ENCODE data around the gene OR10D3.

Gene OR10D3

DNA sequence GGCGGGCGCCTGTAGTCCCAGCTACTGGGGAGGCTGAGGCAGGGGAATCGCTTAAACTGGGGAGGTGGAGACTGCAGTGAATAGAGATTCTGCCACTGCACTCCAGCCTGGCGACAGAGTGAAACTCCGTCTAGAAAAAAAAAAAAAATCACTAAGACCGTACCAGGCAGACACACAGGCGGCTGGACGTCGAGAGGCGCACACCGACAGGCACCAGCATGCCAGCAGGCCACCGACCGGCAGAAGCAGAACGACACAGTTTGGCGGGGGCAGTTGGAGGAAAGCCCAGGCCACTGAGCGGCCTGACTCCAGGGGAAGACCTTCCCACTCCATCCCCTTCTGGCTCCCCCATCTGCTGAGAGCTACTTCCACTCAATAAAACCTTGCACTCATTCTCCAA is 17.5 kb downstream of the OR10D3 start:
- TF ChIP-seq, protein P1, sequence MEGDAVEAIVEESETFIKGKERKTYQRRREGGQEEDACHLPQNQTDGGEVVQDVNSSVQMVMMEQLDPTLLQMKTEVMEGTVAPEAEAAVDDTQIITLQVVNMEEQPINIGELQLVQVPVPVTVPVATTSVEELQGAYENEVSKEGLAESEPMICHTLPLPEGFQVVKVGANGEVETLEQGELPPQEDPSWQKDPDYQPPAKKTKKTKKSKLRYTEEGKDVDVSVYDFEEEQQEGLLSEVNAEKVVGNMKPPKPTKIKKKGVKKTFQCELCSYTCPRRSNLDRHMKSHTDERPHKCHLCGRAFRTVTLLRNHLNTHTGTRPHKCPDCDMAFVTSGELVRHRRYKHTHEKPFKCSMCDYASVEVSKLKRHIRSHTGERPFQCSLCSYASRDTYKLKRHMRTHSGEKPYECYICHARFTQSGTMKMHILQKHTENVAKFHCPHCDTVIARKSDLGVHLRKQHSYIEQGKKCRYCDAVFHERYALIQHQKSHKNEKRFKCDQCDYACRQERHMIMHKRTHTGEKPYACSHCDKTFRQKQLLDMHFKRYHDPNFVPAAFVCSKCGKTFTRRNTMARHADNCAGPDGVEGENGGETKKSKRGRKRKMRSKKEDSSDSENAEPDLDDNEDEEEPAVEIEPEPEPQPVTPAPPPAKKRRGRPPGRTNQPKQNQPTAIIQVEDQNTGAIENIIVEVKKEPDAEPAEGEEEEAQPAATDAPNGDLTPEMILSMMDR (IDR thresholded peaks at IDR 0.05; ENCODE audit: poor library complexity, severe bottlenecking), result no peak
- H3K27me3 ChIP-seq (ENCODE audit: insufficient read depth, poor library complexity, severe bottlenecking), result no peaks in the 10 kb centered on the region
- no peak for DNase-seq (ENCODE audit: low spot score)
- no peak overlapping the region for H3K27ac ChIP-seq (ENCODE audit: poor library complexity, severe bottlenecking)
- no peaks in the 10 kb centered on the region for H3K9me3 ChIP-seq (ENCODE audit: severe bottlenecking)
- no peaks in the 10 kb centered on the region for H3K4me1 ChIP-seq (ENCODE audit: insufficient read depth, poor library complexity, severe bottlenecking)
- no peak overlapping the region for H3K4me3 ChIP-seq (ENCODE audit: severe bottlenecking)
- H3K36me3 ChIP-seq (ENCODE audit: low read depth), result no peaks in the 10 kb centered on the region
- ATAC-seq (ENCODE audit: low read depth), result no peak

DNA sequence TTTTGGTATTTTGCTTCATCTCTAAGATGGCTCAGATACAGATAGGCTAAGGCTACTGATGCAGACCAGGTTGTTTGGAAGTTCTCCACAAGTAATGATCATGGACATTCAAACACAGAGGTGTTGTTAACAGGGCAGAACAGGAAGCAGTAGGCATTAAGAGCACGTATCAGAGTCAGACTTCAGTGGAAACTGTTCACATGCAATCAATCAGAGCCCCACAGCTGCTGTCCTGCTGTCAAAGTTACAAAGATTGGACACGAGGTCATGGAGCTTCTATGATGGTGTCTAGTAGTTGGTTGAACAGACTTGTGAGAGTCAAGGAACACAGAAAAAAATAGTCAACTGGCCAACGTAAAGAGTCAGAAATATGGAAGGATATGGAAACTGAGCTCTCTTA is 19.8 kb downstream of the OR10D3 start:
- Histone ChIP-seq H3K27me3 (ENCODE audit: insufficient read depth, poor library complexity, severe bottlenecking) (no peaks in the 10 kb centered on the region), H3K4me3 (ENCODE audit: severe bottlenecking) (no peak overlapping the region), H3K27ac (ENCODE audit: poor library complexity, severe bottlenecking) (no peak overlapping the region), H3K36me3 (ENCODE audit: low read depth) (no peaks in the 10 kb centered on the region), H3K9me3 (ENCODE audit: severe bottlenecking) (no peaks in the 10 kb centered on the region), H3K4me1 (ENCODE audit: insufficient read depth, poor library complexity, severe bottlenecking) (no peaks in the 10 kb centered on the region)
- TF ChIP-seq, protein P1 (IDR thresholded peaks at IDR 0.05; ENCODE audit: poor library complexity, severe bottlenecking), result no peak
- no peak for DNase-seq (ENCODE audit: low spot score)
- ATAC-seq (ENCODE audit: low read depth), result no peak

DNA sequence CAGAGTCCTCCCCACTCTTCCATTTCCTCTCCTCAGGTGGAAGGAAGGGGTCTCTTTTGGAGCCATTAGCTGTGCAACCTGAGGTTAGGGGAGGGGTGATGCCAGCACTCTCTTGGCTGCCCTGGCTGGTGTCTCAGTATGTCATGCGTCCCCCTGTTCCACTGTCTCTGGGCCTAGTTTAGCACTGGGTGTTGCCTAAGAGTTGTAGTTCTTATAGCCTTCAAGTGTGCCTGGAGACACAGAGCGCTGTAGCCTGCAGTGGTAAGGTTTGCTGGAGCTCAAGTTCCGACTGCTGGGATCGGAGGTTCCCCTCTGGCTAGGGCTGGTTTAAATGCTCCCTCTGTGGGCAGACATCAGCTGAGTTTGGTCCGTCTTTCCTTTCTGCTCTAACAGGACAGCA is 20.9 kb downstream of the OR10D3 start:
- ATAC-seq (ENCODE audit: low read depth), result no peak

DNA sequence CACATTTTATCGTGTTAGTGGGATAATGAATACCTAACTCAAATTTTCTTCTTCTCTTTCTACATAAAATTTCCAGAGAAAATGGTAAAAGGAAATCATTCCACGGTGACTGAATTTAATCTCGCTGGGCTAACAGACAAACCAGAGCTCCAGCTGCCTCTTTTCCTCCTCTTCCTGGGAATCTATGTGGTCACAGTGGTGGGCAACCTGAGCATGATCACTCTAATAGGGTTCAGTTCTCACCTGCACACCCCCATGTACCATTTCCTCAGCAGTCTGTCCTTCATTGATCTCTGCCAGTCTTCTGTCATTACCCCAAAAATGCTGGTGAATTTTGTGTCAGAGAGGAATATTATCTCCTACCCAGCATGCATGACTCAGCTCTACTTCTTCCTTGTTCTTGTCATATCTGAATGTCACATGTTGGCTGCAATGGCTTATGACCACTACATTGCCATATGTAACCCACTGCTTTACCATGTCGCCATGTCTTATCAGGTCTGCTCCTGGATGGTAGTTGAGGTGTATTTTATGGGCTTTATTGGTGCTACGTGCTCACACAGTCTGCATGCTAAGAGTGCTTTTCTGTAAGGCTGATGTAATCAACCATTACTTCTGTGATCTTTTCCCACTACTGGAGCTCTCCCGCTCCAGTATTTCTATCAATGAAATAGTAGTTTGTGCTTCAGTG is 24.1 kb downstream of the OR10D3 start:
- ATAC-seq (ENCODE audit: low read depth), result no peak
- TF ChIP-seq, protein P1 (IDR thresholded peaks at IDR 0.05; ENCODE audit: poor library complexity, severe bottlenecking), result no peak
- DNase-seq (ENCODE audit: low spot score), result no peak

More for the DNA sequence above, 20.9 kb downstream of the OR10D3 start:
- no peak for DNase-seq (ENCODE audit: low spot score)
- TF ChIP-seq, protein P1 (IDR thresholded peaks at IDR 0.05; ENCODE audit: poor library complexity, severe bottlenecking), result no peak
- Histone ChIP-seq H3K27me3 (ENCODE audit: insufficient read depth, poor library complexity, severe bottlenecking) (no peaks in the 10 kb centered on the region), H3K36me3 (ENCODE audit: low read depth) (no peaks in the 10 kb centered on the region), H3K9me3 (ENCODE audit: severe bottlenecking) (no peaks in the 10 kb centered on the region), H3K27ac (ENCODE audit: poor library complexity, severe bottlenecking) (no peak overlapping the region), H3K4me1 (ENCODE audit: insufficient read depth, poor library complexity, severe bottlenecking) (no peaks in the 10 kb centered on the region), H3K4me3 (ENCODE audit: severe bottlenecking) (no peak overlapping the region)

DNA sequence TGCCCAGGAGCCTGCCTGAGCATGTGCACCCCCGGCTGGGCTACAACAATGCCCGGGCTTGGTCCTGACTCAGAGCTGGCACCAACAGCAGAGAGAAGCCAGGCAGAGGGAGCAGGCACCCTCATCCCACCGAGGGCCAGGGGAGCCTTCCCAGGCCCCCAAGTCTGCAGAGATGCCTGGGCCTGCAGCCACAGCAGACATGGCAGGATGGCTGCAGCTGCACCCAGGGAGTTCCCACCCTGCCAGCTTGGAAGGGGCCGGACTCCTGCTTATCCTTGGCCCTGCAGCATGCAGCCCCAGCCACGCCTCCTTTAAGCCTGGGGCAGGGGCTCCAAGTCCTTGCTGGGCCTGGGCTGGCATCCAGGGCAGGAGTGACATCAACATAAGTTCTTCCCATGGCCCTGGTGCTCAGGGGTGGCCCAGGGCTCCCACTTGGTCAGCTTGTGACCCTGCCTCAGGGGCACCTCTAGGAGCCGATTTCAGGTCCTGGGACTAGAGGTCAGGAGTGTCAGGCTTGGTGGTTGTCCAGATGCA is 26.7 kb downstream of the OR10D3 start:
- Histone ChIP-seq H3K27ac (ENCODE audit: poor library complexity, severe bottlenecking) (no peak overlapping the region), H3K4me3 (ENCODE audit: severe bottlenecking) (no peak overlapping the region), H3K36me3 (ENCODE audit: low read depth) (no peaks in the 10 kb centered on the region), H3K27me3 (ENCODE audit: insufficient read depth, poor library complexity, severe bottlenecking) (peaks cover 3% of the 10 kb centered on the region), H3K4me1 (ENCODE audit: insufficient read depth, poor library complexity, severe bottlenecking) (no peaks in the 10 kb centered on the region), H3K9me3 (ENCODE audit: severe bottlenecking) (no peaks in the 10 kb centered on the region)
- no peak for ATAC-seq (ENCODE audit: low read depth)
- no peak for DNase-seq (ENCODE audit: low spot score)
- TF ChIP-seq, protein P1 (IDR thresholded peaks at IDR 0.05; ENCODE audit: poor library complexity, severe bottlenecking), result no peak

More for the DNA sequence above, 24.1 kb downstream of the OR10D3 start:
- H3K36me3 ChIP-seq (ENCODE audit: low read depth), result no peaks in the 10 kb centered on the region
- no peak overlapping the region for H3K27ac ChIP-seq (ENCODE audit: poor library complexity, severe bottlenecking)
- H3K27me3 ChIP-seq (ENCODE audit: insufficient read depth, poor library complexity, severe bottlenecking), result no peaks in the 10 kb centered on the region
- no peak overlapping the region for H3K4me3 ChIP-seq (ENCODE audit: severe bottlenecking)
- no peaks in the 10 kb centered on the region for H3K9me3 ChIP-seq (ENCODE audit: severe bottlenecking)
- no peaks in the 10 kb centered on the region for H3K4me1 ChIP-seq (ENCODE audit: insufficient read depth, poor library complexity, severe bottlenecking)

Data from RWPE2 (cell line).